H1 (cell line): Measurements from ENCODE around the gene SYCE1L.

Experiments
- BRCA1 ChIP-seq: IDR thresholded peaks from 2 replicates; pipeline ENCODE4 v1.6.1; 2012; ENCODE audit warnings: low read depth, low read length, improper control_type of control experiment
- EP300 ChIP-seq, 2 experiments: IDR thresholded peaks; 1 replicate in 1 of 2; 2 replicates in 1 of 2; pipeline ENCODE4 v1.6.1; 2011 to 2012; ENCODE audit warnings: low read depth in 2 of 2, low read length in 2 of 2, mild to moderate bottlenecking in 2 of 2, borderline replicate concordance in 1 of 2, inconsistent platforms in 1 of 2, moderate library complexity in 1 of 2
- EZH2 ChIP-seq: fragments of 200-600 bp; sonication (generic); IDR thresholded peaks from 2 replicates; pipeline ENCODE4 v1.7.1; 2012; ENCODE audit warnings: low read depth, mild to moderate bottlenecking, moderate library complexity, low read length, inconsistent platforms; ENCODE audit not compliant: severe bottlenecking
- GTF2F1 ChIP-seq: IDR thresholded peaks from 2 replicates; pipeline ENCODE4 v1.6.1; 2012; ENCODE audit warnings: low read depth, low read length, improper control_type of control experiment, borderline replicate concordance
- JUN ChIP-seq: IDR thresholded peaks from 2 replicates; pipeline ENCODE4 v1.6.1; 2011; ENCODE audit warnings: low read depth, mild to moderate bottlenecking, improper control_type of control experiment, low read length
- KDM5A ChIP-seq: fragments of 200-600 bp; IDR thresholded peaks from 2 replicates; pipeline ENCODE4 v1.7.1; 2012; ENCODE audit warnings: mild to moderate bottlenecking, low read length, inconsistent platforms, mixed read lengths
- NRF1 ChIP-seq: IDR thresholded peaks from 2 replicates; pipeline ENCODE4 v1.6.1; 2011; ENCODE audit warnings: mild to moderate bottlenecking, low read depth, low read length, improper control_type of control experiment
- POLR2A ChIP-seq, 2 experiments: IDR thresholded peaks; 1 replicate in 1 of 2; 2 replicates in 1 of 2; pipeline ENCODE4 v1.6.1; 2011; ENCODE audit warnings: low read depth in 2 of 2, low read length in 2 of 2, mild to moderate bottlenecking in 2 of 2; ENCODE audit errors: control extremely low read depth in 1 of 2
- RAD21 ChIP-seq, 2 experiments: IDR thresholded peaks in 1 of 2; conservative IDR thresholded peaks in 1 of 2; 2 replicates each; pipeline ENCODE4 v1.6.1; 2011; ENCODE audit warnings: low read depth in 2 of 2, low read length in 2 of 2, improper control_type of control experiment in 1 of 2, inconsistent platforms in 1 of 2, mild to moderate bottlenecking in 1 of 2, moderate library complexity in 1 of 2
- SIX5 ChIP-seq: IDR thresholded peaks from 2 replicates; pipeline ENCODE4 v1.6.1; 2011; ENCODE audit warnings: mild to moderate bottlenecking, low read depth, low read length
- TAF1 ChIP-seq: IDR thresholded peaks from 2 replicates; pipeline ENCODE4 v1.6.1; 2011; ENCODE audit warnings: mild to moderate bottlenecking, low read depth, low read length
- TBP ChIP-seq: IDR thresholded peaks from 2 replicates; pipeline ENCODE4 v1.6.1; 2011; ENCODE audit warnings: low read depth, low read length, improper control_type of control experiment
- ZNF274 ChIP-seq: IDR thresholded peaks from 2 replicates; pipeline ENCODE4 v1.7.0; 2012; ENCODE audit warnings: low read length, borderline replicate concordance; ENCODE audit errors: extremely low read depth
- TF ChIP-seq, protein P1 (sequence below), 3 experiments: IDR thresholded peaks; 1 replicate in 2 of 3; 2 replicates in 1 of 3; pipeline versions ENCODE4 v1.5.1 to v1.6.1; 2011; ENCODE audit warnings: low read length in 3 of 3, mild to moderate bottlenecking in 3 of 3, inconsistent platforms in 2 of 3, low read depth in 1 of 3, moderate library complexity in 1 of 3; ENCODE audit not compliant: insufficient read depth in 1 of 3; ENCODE audit errors: control extremely low read depth in 1 of 3

DNA sequence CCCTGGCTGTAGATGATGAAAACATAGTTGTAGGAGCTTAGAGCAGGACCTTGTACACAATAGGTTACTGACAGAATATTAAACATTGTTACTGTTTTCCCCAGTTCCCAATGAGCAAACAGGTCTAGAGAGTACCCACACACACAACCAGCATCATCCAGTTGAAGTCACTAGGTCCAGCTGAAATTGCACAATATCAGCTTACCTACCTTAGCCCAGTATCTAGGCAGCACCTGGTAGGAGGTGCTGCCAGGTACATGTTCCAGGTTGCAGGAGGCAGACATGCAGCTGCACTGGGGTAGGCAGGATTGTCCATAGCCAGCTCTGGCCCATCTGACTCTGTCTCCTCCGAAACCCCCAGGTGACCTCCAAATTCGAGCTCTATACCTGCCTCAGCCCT lies 1.5 kb upstream of the SYCE1L start:
- TF ChIP-seq ZNF274 (no peak), EZH2 (no peak), POLR2A (IDR thresholded peaks at IDR 0.05; ENCODE audit: control extremely low read depth in 1 of 2, low read depth in 2 of 2, low read length in 2 of 2) (no peak), JUN (no peak), RAD21 (IDR thresholded peaks at IDR 0.05 in 1 of 2, conservative IDR thresholded peaks at IDR 0.05 in 1 of 2; ENCODE audit: low read depth in 2 of 2, low read length in 2 of 2) (no peak), GTF2F1 (no peak), NRF1 (no peak), TAF1 (no peak), KDM5A (no peak), SIX5 (no peak), TBP (no peak), EP300 (IDR thresholded peaks at IDR 0.05; ENCODE audit: borderline replicate concordance in 1 of 2, low read depth in 2 of 2, low read length in 2 of 2) (no peak), BRCA1 (no peak)
- TF ChIP-seq, protein P1, sequence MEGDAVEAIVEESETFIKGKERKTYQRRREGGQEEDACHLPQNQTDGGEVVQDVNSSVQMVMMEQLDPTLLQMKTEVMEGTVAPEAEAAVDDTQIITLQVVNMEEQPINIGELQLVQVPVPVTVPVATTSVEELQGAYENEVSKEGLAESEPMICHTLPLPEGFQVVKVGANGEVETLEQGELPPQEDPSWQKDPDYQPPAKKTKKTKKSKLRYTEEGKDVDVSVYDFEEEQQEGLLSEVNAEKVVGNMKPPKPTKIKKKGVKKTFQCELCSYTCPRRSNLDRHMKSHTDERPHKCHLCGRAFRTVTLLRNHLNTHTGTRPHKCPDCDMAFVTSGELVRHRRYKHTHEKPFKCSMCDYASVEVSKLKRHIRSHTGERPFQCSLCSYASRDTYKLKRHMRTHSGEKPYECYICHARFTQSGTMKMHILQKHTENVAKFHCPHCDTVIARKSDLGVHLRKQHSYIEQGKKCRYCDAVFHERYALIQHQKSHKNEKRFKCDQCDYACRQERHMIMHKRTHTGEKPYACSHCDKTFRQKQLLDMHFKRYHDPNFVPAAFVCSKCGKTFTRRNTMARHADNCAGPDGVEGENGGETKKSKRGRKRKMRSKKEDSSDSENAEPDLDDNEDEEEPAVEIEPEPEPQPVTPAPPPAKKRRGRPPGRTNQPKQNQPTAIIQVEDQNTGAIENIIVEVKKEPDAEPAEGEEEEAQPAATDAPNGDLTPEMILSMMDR (IDR thresholded peaks at IDR 0.05; ENCODE audit: control extremely low read depth in 1 of 3, insufficient read depth in 1 of 3, low read depth in 1 of 3, low read length in 3 of 3), result no peak
